HG03064 (cell line): Measurements from ENCODE around the gene CACNA1A.

Experiments used
- ATAC-seq: cut with Tn5 transposase; IDR thresholded peaks from one replicate; pipeline ENCODE4 v1.9.1; 2021; ENCODE audit warnings: low read depth; ENCODE audit not compliant: unreplicated experiment

The CACNA1A gene

GRCh38 chr19:13318190-13318589 is 188.1 kb downstream of the CACNA1A start:
- no peak for ATAC-seq

- ATAC-seq: no peak
Measured at GRCh38 chr19:13315495-13315894, 190.8 kb downstream of the CACNA1A start.

GRCh38 chr19:13314761-13315160 is 191.5 kb downstream of the CACNA1A start:
- ATAC-seq: no peak

GRCh38 chr19:13313875-13314274 is 192.4 kb downstream of the CACNA1A start:
- no peak for ATAC-seq

GRCh38 chr19:13309864-13310263 is 196.4 kb downstream of the CACNA1A start:
- no peak for ATAC-seq

- ATAC-seq: no peak
Measured at GRCh38 chr19:13303381-13304129, 202.7 kb downstream of the CACNA1A start.

- ATAC-seq: no peak
Measured at GRCh38 chr19:13302526-13303270, 203.6 kb downstream of the CACNA1A start.

- ATAC-seq: no peak
Measured at GRCh38 chr19:13301627-13302334, 204.5 kb downstream of the CACNA1A start.

GRCh38 chr19:13300421-13301030 is 205.8 kb downstream of the CACNA1A start:
- no peak for ATAC-seq

GRCh38 chr19:13299838-13300237 is 206.4 kb downstream of the CACNA1A start:
- ATAC-seq: no peak

- no peak for ATAC-seq
Measured at GRCh38 chr19:13298565-13299481, 207.5 kb downstream of the CACNA1A start.

GRCh38 chr19:13297023-13297422 is 209.3 kb downstream of the CACNA1A start:
- ATAC-seq: no peak

- no peak for ATAC-seq
Measured at GRCh38 chr19:13294812-13295567, 211.3 kb downstream of the CACNA1A start.

- ATAC-seq: no peak
Measured at GRCh38 chr19:13291913-13292312, 214.4 kb downstream of the CACNA1A start.

- ATAC-seq: no peak
Measured at GRCh38 chr19:13290741-13291140, 215.5 kb downstream of the CACNA1A start.

- no peak for ATAC-seq
Measured at GRCh38 chr19:13289295-13289694, 217.0 kb downstream of the CACNA1A start.

GRCh38 chr19:13286195-13286985 is 219.9 kb downstream of the CACNA1A start:
- ATAC-seq: no peak
